Panc1 (cell line): ENCODE results near the gene LTA4H. TPM values are rescaled to one million over a fixed set of nuclear protein-coding genes. Genes with fewer than 3 reads are reported as not detected.

Source experiments
- ATAC-seq: fragments of 200-7000 bp; cut with Tn5 transposase; 2 replicates; pipeline ENCODE4 v1.9.1; 2020; ENCODE audit warnings: mild to moderate bottlenecking, moderate library complexity
- BruUV-seq: library from RNA; stranded (reverse); fragments of 400-500 nt; replicated peaks from 2 replicates; lab custom pipeline; 2021; lab: Mats Ljungman, UMichigan
- CTCF ChIA-PET: fragments of 300-600 bp; sonication (Branson Sonifier 250); formaldehyde crosslinking; loops from one replicate; lab custom pipeline; 2022; ENCODE audit warnings: antibody characterized with exemption; lab: Charles Lee
- POLR2A ChIA-PET: fragments of 300-600 bp; sonication (Branson Sonifier 250); formaldehyde crosslinking; loops from one replicate; lab custom pipeline; 2022; ENCODE audit warnings: antibody characterized with exemption; lab: Charles Lee
- DNase-seq: peaks from one replicate; pipeline ENCODE4 v3.0.0-alpha.2; 2010; ENCODE audit warnings: low read depth, low spot score
- H3K27ac ChIP-seq: 2 replicates; pipeline ENCODE4 v1.5.1; 2011; ENCODE audit warnings: mild to moderate bottlenecking, low read length, inconsistent platforms
- H3K27me3 ChIP-seq: fragments of 200-500 bp; sonication (Bioruptor generic); 2 replicates; pipeline ENCODE4 v1.6.0; 2014; ENCODE audit warnings: low read length, inconsistent platforms; ENCODE audit not compliant: control insufficient read depth, insufficient read depth
- H3K36me3 ChIP-seq: fragments of 200-500 bp; sonication (Bioruptor generic); 2 replicates; pipeline ENCODE4 v1.5.1; 2014; ENCODE audit warnings: inconsistent platforms, mild to moderate bottlenecking, low read length, moderate library complexity; ENCODE audit not compliant: control insufficient read depth, insufficient read depth
- H3K4me1 ChIP-seq: 2 replicates; pipeline ENCODE4 v1.5.1; 2011; ENCODE audit warnings: inconsistent platforms, mild to moderate bottlenecking, low read length, moderate library complexity; ENCODE audit not compliant: control insufficient read depth, insufficient read depth
- H3K4me3 ChIP-seq, 2 experiments: 2 replicates each; pipeline ENCODE4 v1.5.1; 2011 to 2012; ENCODE audit warnings: low read depth in 2 of 2, low read length in 2 of 2, mild to moderate bottlenecking in 2 of 2, inconsistent platforms in 1 of 2, moderate library complexity in 1 of 2
- H3K9me3 ChIP-seq: fragments of 200-500 bp; sonication (Bioruptor generic); 2 replicates; pipeline ENCODE4 v1.5.1; 2014; ENCODE audit warnings: low read depth, mild to moderate bottlenecking, inconsistent platforms, low read length, moderate library complexity; ENCODE audit not compliant: control insufficient read depth, insufficient read depth
- CTCF ChIP-seq: fragments of 450-650 bp; IDR thresholded peaks from 2 replicates; pipeline ENCODE4 v1.5.1; 2017; ENCODE audit warnings: mild to moderate bottlenecking
- POLR2AphosphoS5 ChIP-seq: IDR thresholded peaks from 2 replicates; pipeline ENCODE4 v1.6.1; 2012; ENCODE audit warnings: mild to moderate bottlenecking, low read depth, low read length, moderate library complexity
- REST ChIP-seq, 2 experiments: IDR thresholded peaks; 2 replicates each; pipeline ENCODE4 v1.6.1; 2011 to 2012; ENCODE audit warnings: low read depth in 2 of 2, control low read depth in 1 of 2, low read length in 1 of 2, mild to moderate bottlenecking in 1 of 2, moderate library complexity in 1 of 2; ENCODE audit not compliant: insufficient read depth in 1 of 2
- SIN3A ChIP-seq: IDR thresholded peaks from 2 replicates; pipeline ENCODE4 v1.6.1; 2012; ENCODE audit warnings: low read depth, mild to moderate bottlenecking, low read length, moderate library complexity, borderline replicate concordance; ENCODE audit not compliant: insufficient read depth
- TCF7L2 ChIP-seq: IDR thresholded peaks from 2 replicates; pipeline ENCODE4 v1.6.1; 2011; ENCODE audit warnings: mild to moderate bottlenecking, low read depth, low read length, inconsistent platforms
- in situ Hi-C: cut with HindIII; loops from 2 replicates; pipeline ENCODE4 v1.10.0; 2016; ENCODE audit warnings: low sequenced_read_pairs, low pct_unique_long_range_greater_than_20kb
- intact Hi-C: fragments of 100-400 bp; cut with micrococcal nuclease; formaldehyde crosslinking; loops from one replicate; pipeline ENCODE4 v1.10.0; 2022; ENCODE audit not compliant: unreplicated experiment
- total RNA-seq: library from RNA; stranded (reverse); gene quantifications from one replicate; pipeline ENCODE4 v1.2.1, GENCODE V29; 2021; ENCODE audit not compliant: unreplicated experiment

LTA4H gene
- total RNA-seq, 1 experiment from 2014 or later = 59.6 TPM

- in situ Hi-C loops = no loop called here
- Histone ChIP-seq H3K4me3 (no peak overlapping the region), H3K36me3 (no peaks in the 10 kb centered on the region), H3K9me3 (no peaks in the 10 kb centered on the region), H3K27me3 (no peaks in the 10 kb centered on the region), H3K4me1 (no peaks in the 10 kb centered on the region; the same call in 1 of the 2 replicates), H3K27ac (no peak overlapping the region)
- intact Hi-C loops = no loop called here
- ChIA-PET CTCF (interaction anchor here (0.6 kb wide), 1 partner anchor 80 kb away, joined by 8 read pairs; no protein-coding TSS in a partner anchor), POLR2A (no interaction called here)
- TF ChIP-seq TCF7L2 (no peak), REST (IDR thresholded peaks at IDR 0.05; ENCODE audit: insufficient read depth in 1 of 2, low read depth in 2 of 2, low read length in 1 of 2) (no peak), SIN3A (no peak), POLR2AphosphoS5 (no peak), CTCF (no peak)
- no peak for DNase-seq
- no peak for ATAC-seq
- no TSS peak for BruUV-seq
Measured at GRCh38 chr12:96046543-96047228, 11.3 kb upstream of the LTA4H start.

- no peak for ATAC-seq
- in situ Hi-C loops (no loop called here), intact Hi-C loops (no loop called here)
- no peaks in the 10 kb centered on the region for H3K36me3 ChIP-seq
- no TSS peak for BruUV-seq
- H3K4me1 ChIP-seq = no peaks in the 10 kb centered on the region; the same call in 1 of the 2 replicates
- no peaks in the 10 kb centered on the region for H3K9me3 ChIP-seq
- H3K4me3 ChIP-seq = no peak overlapping the region
- DNase-seq = no peak
- TF ChIP-seq POLR2AphosphoS5 (no peak), SIN3A (no peak), TCF7L2 (no peak), CTCF (no peak), REST (IDR thresholded peaks at IDR 0.05; ENCODE audit: insufficient read depth in 1 of 2, low read depth in 2 of 2, low read length in 1 of 2) (no peak)
- H3K27me3 ChIP-seq = no peaks in the 10 kb centered on the region
- no peak overlapping the region for H3K27ac ChIP-seq
- CTCF ChIA-PET = no interaction called here
- POLR2A ChIA-PET = no interaction called here
Measured at GRCh38 chr12:96045566-96045965, 10.2 kb upstream of the LTA4H start.
